Nephron (organoid): ENCODE results near the gene ADI1.
"Not testable (repeated sequence)": the region's sequence is repeated elsewhere in the genome, so short reads cannot be mapped to it uniquely, and the experiment has no call there.

Experiments
- H3K27ac Mint-ChIP-seq, 3 experiments: 2 replicates each; pipeline ENCODE4 v1.8.0; 2020; ENCODE audit warnings: mixed read lengths in 3 of 3, mild to moderate bottlenecking in 2 of 3, moderate library complexity in 1 of 3
- H3K27me3 Mint-ChIP-seq: 2 replicates; pipeline ENCODE4 v1.8.0; 2021; ENCODE audit warnings: low read depth, mild to moderate bottlenecking, moderate library complexity, mixed read lengths
- H3K36me3 Mint-ChIP-seq: 2 replicates; pipeline ENCODE4 v1.8.0; 2020; ENCODE audit warnings: low read depth, mixed read lengths
- H3K4me1 Mint-ChIP-seq: 2 replicates; pipeline ENCODE4 v1.8.0; 2020; ENCODE audit warnings: mixed read lengths
- H3K4me3 Mint-ChIP-seq, 3 experiments: 2 replicates each; pipeline ENCODE4 v1.8.0; 2020; ENCODE audit warnings: mild to moderate bottlenecking in 3 of 3, mixed read lengths in 3 of 3, moderate library complexity in 2 of 3
- H3K9me3 Mint-ChIP-seq: 2 replicates; pipeline ENCODE4 v1.8.0; 2020; ENCODE audit warnings: mixed read lengths
- TF ChIP-seq, protein P1 (sequence below), 3 experiments: fragments of 200-600 bp; sonication (generic); IDR thresholded peaks; one replicate each; pipeline ENCODE4 v1.5.0; 2021; ENCODE audit warnings: antibody characterized with exemption in 3 of 3; ENCODE audit not compliant: unreplicated experiment in 3 of 3

The ADI1 gene

GRCh38 chr2:3449086-3449485 lies 70.2 kb downstream of the ADI1 start:
- no peaks in the 10 kb centered on the region for H3K9me3 Mint-ChIP-seq
- H3K4me3 Mint-ChIP-seq = peak overlapping the region in 2 of 3 experiments; percentile 60 to 79
- TF ChIP-seq, protein P1, sequence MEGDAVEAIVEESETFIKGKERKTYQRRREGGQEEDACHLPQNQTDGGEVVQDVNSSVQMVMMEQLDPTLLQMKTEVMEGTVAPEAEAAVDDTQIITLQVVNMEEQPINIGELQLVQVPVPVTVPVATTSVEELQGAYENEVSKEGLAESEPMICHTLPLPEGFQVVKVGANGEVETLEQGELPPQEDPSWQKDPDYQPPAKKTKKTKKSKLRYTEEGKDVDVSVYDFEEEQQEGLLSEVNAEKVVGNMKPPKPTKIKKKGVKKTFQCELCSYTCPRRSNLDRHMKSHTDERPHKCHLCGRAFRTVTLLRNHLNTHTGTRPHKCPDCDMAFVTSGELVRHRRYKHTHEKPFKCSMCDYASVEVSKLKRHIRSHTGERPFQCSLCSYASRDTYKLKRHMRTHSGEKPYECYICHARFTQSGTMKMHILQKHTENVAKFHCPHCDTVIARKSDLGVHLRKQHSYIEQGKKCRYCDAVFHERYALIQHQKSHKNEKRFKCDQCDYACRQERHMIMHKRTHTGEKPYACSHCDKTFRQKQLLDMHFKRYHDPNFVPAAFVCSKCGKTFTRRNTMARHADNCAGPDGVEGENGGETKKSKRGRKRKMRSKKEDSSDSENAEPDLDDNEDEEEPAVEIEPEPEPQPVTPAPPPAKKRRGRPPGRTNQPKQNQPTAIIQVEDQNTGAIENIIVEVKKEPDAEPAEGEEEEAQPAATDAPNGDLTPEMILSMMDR (IDR thresholded peaks at IDR 0.05; ENCODE audit: unreplicated experiment in 3 of 3) = no peak
- peaks cover 67% of the 10 kb centered on the region for H3K36me3 Mint-ChIP-seq
- H3K27ac Mint-ChIP-seq = peak overlapping the region; percentile 84 to 95 (median 89)
- no peaks in the 10 kb centered on the region for H3K27me3 Mint-ChIP-seq
- H3K4me1 Mint-ChIP-seq = peaks cover 70% of the 10 kb centered on the region

GRCh38 chr2:3448441-3448911 lies 70.9 kb downstream of the ADI1 start:
- peak overlapping the region; percentile 29 to 79 (median 60) for H3K4me3 Mint-ChIP-seq
- peaks cover 65% of the 10 kb centered on the region for H3K4me1 Mint-ChIP-seq
- not testable (repeated sequence) for H3K27me3 Mint-ChIP-seq, H3K9me3 Mint-ChIP-seq
- peak overlapping the region; percentile 84 to 95 (median 89) for H3K27ac Mint-ChIP-seq
- peaks cover 66% of the 10 kb centered on the region for H3K36me3 Mint-ChIP-seq

- H3K36me3 Mint-ChIP-seq = peaks cover 60% of the 10 kb centered on the region
- TF ChIP-seq, protein P1 (IDR thresholded peaks at IDR 0.05; ENCODE audit: unreplicated experiment in 3 of 3) = no peak
- no peaks in the 10 kb centered on the region for H3K27me3 Mint-ChIP-seq
- peak overlapping the region in 1 of 3 experiments; percentile 60 for H3K4me3 Mint-ChIP-seq
- H3K9me3 Mint-ChIP-seq = no peaks in the 10 kb centered on the region
- H3K4me1 Mint-ChIP-seq = peaks cover 59% of the 10 kb centered on the region
- H3K27ac Mint-ChIP-seq = peak overlapping the region; percentile 84 to 95 (median 89)
Observed at GRCh38 chr2:3447789-3448317, 71.5 kb downstream of the ADI1 start.
